AG04450 (cell line): ENCODE data around the gene EFCAB11. TPM values are rescaled to one million over a fixed set of nuclear protein-coding genes. Genes with fewer than 3 reads are reported as not detected.
A peak's percentile ranks its signal among the peaks of the same experiment; 100 is the strongest.

ENCODE experiments used
- CTCF ChIA-PET: fragments of 300-600, 350-600 bp; formaldehyde crosslinking; extraction: SDS; loops from one replicate; lab custom pipeline; 2022; ENCODE audit warnings: antibody characterized with exemption, inconsistent platforms; lab: Charles Lee
- POLR2A ChIA-PET: fragments of 350-600 bp; formaldehyde crosslinking; extraction: SDS; loops from one replicate; lab custom pipeline; 2021; ENCODE audit warnings: antibody characterized with exemption, inconsistent platforms; lab: Yijun Ruan, JAX
- DNase-seq: peaks from one replicate; pipeline ENCODE4 v3.0.0-alpha.2; 2011; ENCODE audit warnings: low read depth, low spot score
- H3K27ac ChIP-seq: one replicate; pipeline ENCODE4 v1.5.1; 2012; ENCODE audit warnings: low read depth, low read length, control low read depth
- H3K27me3 ChIP-seq: one replicate; pipeline ENCODE4 v1.6.0; 2012; ENCODE audit warnings: low read length; ENCODE audit not compliant: control insufficient read depth, insufficient read depth
- H3K4me3 ChIP-seq: 2 replicates; pipeline ENCODE4 v1.5.1; 2011; ENCODE audit warnings: mild to moderate bottlenecking, low read depth, low read length, control low read depth
- H3K9me3 ChIP-seq: 2 replicates; pipeline ENCODE4 v1.5.1; 2012; ENCODE audit warnings: low read length; ENCODE audit not compliant: control insufficient read depth, insufficient read depth
- polyA plus RNA-seq: library from polyadenylated mRNA; depleted of rRNA; stranded (reverse); fragments of >200 nt; gene quantifications from 2 replicates; pipeline ENCODE4 v1.2.3, GENCODE V29; 2011
- TF ChIP-seq, protein P1 (sequence below): IDR thresholded peaks from 2 replicates; pipeline ENCODE4 v1.5.1; 2011; ENCODE audit warnings: low read depth, low read length, control low read depth, inconsistent platforms

Gene EFCAB11
- polyA plus RNA-seq, 1 experiment = 5.9 TPM

DNA sequence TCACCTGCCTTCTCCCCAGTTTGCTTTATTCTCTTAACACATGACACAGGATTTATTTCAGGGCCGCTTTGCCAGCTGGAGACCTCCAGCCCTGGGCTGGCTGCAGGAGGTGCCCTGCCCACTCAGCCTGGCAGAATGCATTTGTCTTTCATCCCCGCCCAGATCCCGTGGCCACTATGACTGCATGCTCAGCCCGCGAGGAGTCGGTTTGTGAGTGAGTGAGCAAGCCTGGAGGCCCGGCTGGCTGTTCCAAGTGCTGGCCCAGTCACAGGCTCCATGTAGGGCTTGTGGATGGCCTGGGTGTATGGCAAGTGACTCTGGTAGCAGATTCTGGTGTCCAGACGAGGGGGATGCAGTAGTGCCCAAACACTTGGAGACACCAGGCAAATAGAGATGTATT, 3.3 kb upstream of the EFCAB11 start:
- no peak overlapping the region for H3K4me3 ChIP-seq
- no peak overlapping the region for H3K27ac ChIP-seq
- no peaks in the 10 kb centered on the region for H3K27me3 ChIP-seq
- ChIA-PET POLR2A (no interaction called here), CTCF (interaction anchor here (0.6 to 4.7 kb wide), 4 partner anchors 16 to 1471 kb away, joined by 3 to 37 read pairs (median 4); no protein-coding TSS in a partner anchor)
- no peak for DNase-seq
- peaks cover 6% of the 10 kb centered on the region; the same call in 1 of the 2 replicates for H3K9me3 ChIP-seq
- TF ChIP-seq, protein P1, sequence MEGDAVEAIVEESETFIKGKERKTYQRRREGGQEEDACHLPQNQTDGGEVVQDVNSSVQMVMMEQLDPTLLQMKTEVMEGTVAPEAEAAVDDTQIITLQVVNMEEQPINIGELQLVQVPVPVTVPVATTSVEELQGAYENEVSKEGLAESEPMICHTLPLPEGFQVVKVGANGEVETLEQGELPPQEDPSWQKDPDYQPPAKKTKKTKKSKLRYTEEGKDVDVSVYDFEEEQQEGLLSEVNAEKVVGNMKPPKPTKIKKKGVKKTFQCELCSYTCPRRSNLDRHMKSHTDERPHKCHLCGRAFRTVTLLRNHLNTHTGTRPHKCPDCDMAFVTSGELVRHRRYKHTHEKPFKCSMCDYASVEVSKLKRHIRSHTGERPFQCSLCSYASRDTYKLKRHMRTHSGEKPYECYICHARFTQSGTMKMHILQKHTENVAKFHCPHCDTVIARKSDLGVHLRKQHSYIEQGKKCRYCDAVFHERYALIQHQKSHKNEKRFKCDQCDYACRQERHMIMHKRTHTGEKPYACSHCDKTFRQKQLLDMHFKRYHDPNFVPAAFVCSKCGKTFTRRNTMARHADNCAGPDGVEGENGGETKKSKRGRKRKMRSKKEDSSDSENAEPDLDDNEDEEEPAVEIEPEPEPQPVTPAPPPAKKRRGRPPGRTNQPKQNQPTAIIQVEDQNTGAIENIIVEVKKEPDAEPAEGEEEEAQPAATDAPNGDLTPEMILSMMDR = no peak

DNA sequence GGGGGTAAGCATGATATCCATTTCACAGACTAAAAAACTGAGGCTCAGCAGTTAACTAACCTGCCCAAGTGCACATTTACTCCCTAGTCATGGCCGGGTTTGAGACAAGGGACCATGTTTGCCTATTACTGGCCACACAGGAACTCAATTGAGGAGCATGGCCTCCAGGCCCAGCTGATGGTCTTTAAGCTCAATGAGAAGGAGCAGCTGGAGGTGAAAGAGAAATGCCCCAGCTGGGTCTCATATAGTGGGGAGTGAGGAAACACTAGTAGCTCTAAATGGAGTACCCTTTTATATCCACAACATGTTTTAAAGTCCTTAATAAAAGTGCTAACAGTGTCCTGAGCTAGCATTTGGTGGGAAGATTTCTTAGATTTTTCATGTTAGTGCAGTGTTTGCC, 2.8 kb upstream of the EFCAB11 start:
- H3K27ac ChIP-seq = no peak overlapping the region
- DNase-seq = no peak
- CTCF ChIA-PET = interaction anchor here (0.6 to 4.7 kb wide), 5 partner anchors 16 to 1470 kb away, joined by 3 to 37 read pairs (median 3); no protein-coding TSS in a partner anchor
- TF ChIP-seq, protein P1 = no peak
- H3K9me3 ChIP-seq = peaks cover 6% of the 10 kb centered on the region; the same call in 1 of the 2 replicates
- H3K4me3 ChIP-seq = peak overlapping the region; percentile 20; the same call in 1 of the 2 replicates
- POLR2A ChIA-PET = no interaction called here
- no peaks in the 10 kb centered on the region for H3K27me3 ChIP-seq

DNA sequence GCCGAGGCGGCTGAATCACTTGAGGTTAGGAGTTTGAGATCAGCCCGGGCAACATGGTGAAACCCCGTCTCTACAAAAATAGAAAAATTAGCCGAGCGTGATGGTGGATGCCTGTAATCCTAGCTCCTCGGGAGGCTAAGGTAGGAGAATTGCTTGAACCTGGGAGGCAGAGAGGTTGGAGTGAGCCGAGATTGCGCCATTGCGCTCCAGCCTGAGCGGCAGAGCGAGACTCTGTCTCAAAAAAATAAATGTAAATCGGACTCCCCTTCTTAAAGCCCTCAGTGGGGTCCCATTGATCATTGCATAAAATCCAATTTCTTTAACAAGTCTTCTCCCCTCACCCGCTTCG, 2.1 kb upstream of the EFCAB11 start:
- ChIA-PET POLR2A (no interaction called here), CTCF (interaction anchor here (4.7 kb wide), 1 partner anchor 17 kb away, joined by 37 read pairs; no protein-coding TSS in a partner anchor)
- Histone ChIP-seq H3K4me3 (peak overlapping the region; percentile 77), H3K27ac (peak overlapping the region; percentile 94), H3K9me3 (peaks cover 6% of the 10 kb centered on the region; the same call in 1 of the 2 replicates), H3K27me3 (no peaks in the 10 kb centered on the region)
- DNase-seq = no peak
- TF ChIP-seq, protein P1 = no peak

DNA sequence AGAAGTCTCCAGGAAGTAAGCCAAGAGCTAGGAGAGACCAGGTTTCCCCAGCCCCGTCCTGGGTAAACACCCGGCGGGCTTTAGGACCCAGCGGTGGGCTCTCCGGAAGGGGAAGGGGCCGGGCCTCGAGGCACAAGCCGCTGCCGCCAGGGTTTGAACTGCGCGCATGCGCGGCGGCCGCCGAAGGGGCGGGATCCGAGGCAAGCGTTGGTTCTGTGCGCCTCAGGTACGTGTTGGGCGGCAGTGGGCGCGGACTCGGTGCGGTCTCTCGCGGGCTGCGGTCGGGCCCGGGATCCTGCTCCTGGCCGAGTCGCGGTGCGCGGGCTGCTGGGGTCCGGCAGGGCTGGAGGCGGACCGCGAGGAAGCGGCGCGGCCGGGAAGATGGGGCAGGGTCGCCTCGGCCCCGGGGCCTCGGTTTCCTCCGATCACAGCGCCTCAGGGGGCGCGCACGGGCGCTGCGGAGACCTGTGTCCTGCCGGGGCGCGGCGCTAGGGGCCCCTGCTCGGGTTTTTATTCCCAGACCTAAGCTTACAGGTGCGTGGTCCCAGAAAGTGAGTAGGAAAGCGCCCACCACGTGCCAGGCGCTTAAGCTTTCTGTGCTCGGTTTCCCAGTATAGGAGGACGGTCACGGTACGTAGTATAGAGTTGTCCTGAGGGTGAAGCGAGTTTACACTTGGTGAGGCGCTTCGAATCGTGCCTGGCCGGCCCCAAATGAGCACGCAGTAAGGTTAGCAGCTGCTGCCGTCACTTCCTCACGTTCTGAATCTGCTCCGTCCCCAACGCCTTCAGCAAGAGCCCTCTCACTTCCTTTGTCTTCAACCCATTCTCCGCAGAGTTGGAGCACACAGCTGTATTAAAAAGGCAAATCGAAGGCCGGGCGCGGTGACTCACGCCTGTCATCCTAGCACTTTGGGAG, 1.5 kb upstream of the EFCAB11 start, which contains the start of gene TDP1:
TDP1 (plus strand) TSS at position 183 of the 916 bp plus-strand sequence. CDS start 7,188 bp downstream, outside the sequence.
- TF ChIP-seq, protein P1 = no peak
- no peaks in the 10 kb centered on the region for H3K27me3 ChIP-seq
- peak; percentile 83 for DNase-seq
- peak within 1 kb of the TSS; percentile 77 for H3K4me3 ChIP-seq
- peak within 1 kb of the TSS; percentile 94 for H3K27ac ChIP-seq
- POLR2A ChIA-PET = interaction anchor here (1.3 kb wide), 1 partner anchor 300 kb away, joined by 7 read pairs; the partner anchor contains the start of gene PSMC1
- CTCF ChIA-PET = interaction anchor here (4.7 kb wide), 1 partner anchor 17 kb away, joined by 37 read pairs; no protein-coding TSS in a partner anchor
- peaks cover 6% of the 10 kb centered on the region; the same call in 1 of the 2 replicates for H3K9me3 ChIP-seq
